ENCODE results near the gene DACT1. TPM values are rescaled to one million over a fixed set of nuclear protein-coding genes. Genes with fewer than 3 reads are reported as not detected.
A peak's percentile ranks its signal among the peaks of the same experiment; 100 is the strongest.

DACT1 gene
- total and polyA plus RNA-seq, 2 donors from 2014 or later: 2.1 to 18.6 TPM

DNA sequence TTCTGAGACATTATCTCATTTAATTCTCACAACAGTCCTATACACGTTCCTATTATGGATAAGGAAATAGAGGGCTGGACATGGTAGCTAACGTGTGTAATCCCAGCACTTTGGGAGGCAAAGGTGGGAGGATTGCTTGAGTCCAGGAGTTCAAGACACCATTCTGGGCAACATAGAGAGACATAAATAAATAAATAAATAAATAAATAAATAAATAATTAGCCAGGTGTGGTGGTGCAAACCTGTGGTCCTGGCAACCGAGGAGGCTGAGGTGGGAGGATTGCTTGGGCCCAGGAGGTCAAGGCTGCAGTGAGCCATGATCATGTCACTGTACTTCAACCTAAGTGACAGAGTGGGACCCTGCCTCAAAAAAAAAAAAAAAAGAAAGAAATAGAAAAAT lies 22.6 kb downstream of the DACT1 start:
- Histone ChIP-seq H3K36me3 (ENCODE audit: control insufficient read depth in 2 of 3, insufficient read depth in 3 of 3, low read length in 3 of 3) (no peaks in the 10 kb centered on the region), H3K9me3 (ENCODE audit: control insufficient read depth in 2 of 3, insufficient read depth in 1 of 3, low read length in 3 of 3) (no peaks in the 10 kb centered on the region), H3K9ac (ENCODE audit: low read length in 3 of 3) (no peak overlapping the region), H3K27ac (ENCODE audit: low read depth in 2 of 2, low read length in 2 of 2) (no peak overlapping the region), H3K4me3 (ENCODE audit: low read length in 3 of 3) (no peak overlapping the region), H3K27me3 (ENCODE audit: control insufficient read depth, insufficient read depth, low read length) (no peaks in the 10 kb centered on the region), H3K4me1 (ENCODE audit: control insufficient read depth in 2 of 3, insufficient read depth in 2 of 3, low read depth in 1 of 3, low read length in 3 of 3) (peaks cover 0 to 3% (median 0%) of the 10 kb centered on the region in 3 donors)
- FAIRE-seq: no peak
- intact Hi-C loops (cut with DNase I): no loop called here
- no peak for DNase-seq
- TF ChIP-seq, protein P1, sequence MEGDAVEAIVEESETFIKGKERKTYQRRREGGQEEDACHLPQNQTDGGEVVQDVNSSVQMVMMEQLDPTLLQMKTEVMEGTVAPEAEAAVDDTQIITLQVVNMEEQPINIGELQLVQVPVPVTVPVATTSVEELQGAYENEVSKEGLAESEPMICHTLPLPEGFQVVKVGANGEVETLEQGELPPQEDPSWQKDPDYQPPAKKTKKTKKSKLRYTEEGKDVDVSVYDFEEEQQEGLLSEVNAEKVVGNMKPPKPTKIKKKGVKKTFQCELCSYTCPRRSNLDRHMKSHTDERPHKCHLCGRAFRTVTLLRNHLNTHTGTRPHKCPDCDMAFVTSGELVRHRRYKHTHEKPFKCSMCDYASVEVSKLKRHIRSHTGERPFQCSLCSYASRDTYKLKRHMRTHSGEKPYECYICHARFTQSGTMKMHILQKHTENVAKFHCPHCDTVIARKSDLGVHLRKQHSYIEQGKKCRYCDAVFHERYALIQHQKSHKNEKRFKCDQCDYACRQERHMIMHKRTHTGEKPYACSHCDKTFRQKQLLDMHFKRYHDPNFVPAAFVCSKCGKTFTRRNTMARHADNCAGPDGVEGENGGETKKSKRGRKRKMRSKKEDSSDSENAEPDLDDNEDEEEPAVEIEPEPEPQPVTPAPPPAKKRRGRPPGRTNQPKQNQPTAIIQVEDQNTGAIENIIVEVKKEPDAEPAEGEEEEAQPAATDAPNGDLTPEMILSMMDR (IDR thresholded peaks at IDR 0.05; ENCODE audit: borderline replicate concordance, extremely low read depth, insufficient read depth): no peak

DNA sequence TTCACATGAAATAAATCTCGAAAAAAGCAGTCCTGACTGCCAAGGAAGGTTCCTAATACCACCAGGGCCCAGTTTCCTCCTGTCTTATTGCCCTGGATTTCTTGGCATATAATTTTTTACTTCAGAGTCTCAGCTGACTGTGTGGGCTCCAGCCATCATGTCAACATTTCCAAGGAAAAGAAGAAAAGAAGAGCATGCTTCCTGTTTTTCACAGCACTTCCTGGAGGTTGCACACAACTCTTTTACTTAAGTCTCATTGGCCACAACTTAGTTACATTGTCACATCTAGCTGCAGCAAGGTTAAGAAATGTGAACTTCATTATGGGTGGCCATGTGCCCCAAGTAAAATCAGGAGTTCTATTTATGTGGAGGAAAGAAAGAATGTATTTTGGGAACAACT lies 24.3 kb downstream of the DACT1 start:
- no peaks in the 10 kb centered on the region for H3K9me3 ChIP-seq (ENCODE audit: control insufficient read depth in 2 of 3, insufficient read depth in 1 of 3, low read length in 3 of 3)
- H3K27ac ChIP-seq (ENCODE audit: low read depth in 2 of 2, low read length in 2 of 2): no peak overlapping the region
- DNase-seq (peak in 1 of 5 donors; percentile 48), FAIRE-seq (no peak)
- no peak overlapping the region for H3K9ac ChIP-seq (ENCODE audit: low read length in 3 of 3)
- no peaks in the 10 kb centered on the region for H3K27me3 ChIP-seq (ENCODE audit: control insufficient read depth, insufficient read depth, low read length)
- H3K36me3 ChIP-seq (ENCODE audit: control insufficient read depth in 2 of 3, insufficient read depth in 3 of 3, low read length in 3 of 3): no peaks in the 10 kb centered on the region
- H3K4me1 ChIP-seq (ENCODE audit: control insufficient read depth in 2 of 3, insufficient read depth in 2 of 3, low read depth in 1 of 3, low read length in 3 of 3): peaks cover 0 to 3% (median 0%) of the 10 kb centered on the region in 3 donors
- intact Hi-C loops (cut with DNase I): no loop called here
- no peak overlapping the region for H3K4me3 ChIP-seq (ENCODE audit: low read length in 3 of 3)
- TF ChIP-seq, protein P1 (IDR thresholded peaks at IDR 0.05; ENCODE audit: borderline replicate concordance, extremely low read depth, insufficient read depth): no peak

DNA sequence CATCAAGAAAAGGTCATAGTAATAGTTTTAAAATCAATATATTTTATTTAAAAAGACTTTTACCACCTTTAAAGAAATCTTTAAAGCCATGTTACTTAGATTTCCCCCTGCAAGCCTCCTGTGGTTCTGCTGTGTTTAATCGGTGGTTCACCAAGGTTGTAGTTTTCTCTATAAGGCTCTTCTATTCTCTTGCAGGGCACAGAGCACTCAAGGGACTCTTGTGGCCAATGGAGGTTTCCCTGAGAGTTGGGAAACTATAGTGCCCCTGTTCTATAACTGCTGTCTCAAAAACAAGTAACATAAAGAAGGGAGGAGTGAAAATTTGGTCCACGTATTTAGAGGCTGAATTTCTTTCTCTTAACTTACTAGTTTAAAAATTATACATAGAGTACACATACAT lies 25.0 kb downstream of the DACT1 start:
- Histone ChIP-seq H3K4me1 (ENCODE audit: control insufficient read depth in 2 of 3, insufficient read depth in 2 of 3, low read depth in 1 of 3, low read length in 3 of 3) (peaks cover 0 to 3% (median 0%) of the 10 kb centered on the region in 3 donors), H3K4me3 (ENCODE audit: low read length in 3 of 3) (no peak overlapping the region), H3K9me3 (ENCODE audit: control insufficient read depth in 2 of 3, insufficient read depth in 1 of 3, low read length in 3 of 3) (no peaks in the 10 kb centered on the region), H3K27me3 (ENCODE audit: control insufficient read depth, insufficient read depth, low read length) (no peaks in the 10 kb centered on the region), H3K27ac (ENCODE audit: low read depth in 2 of 2, low read length in 2 of 2) (no peak overlapping the region), H3K36me3 (ENCODE audit: control insufficient read depth in 2 of 3, insufficient read depth in 3 of 3, low read length in 3 of 3) (no peaks in the 10 kb centered on the region), H3K9ac (ENCODE audit: low read length in 3 of 3) (no peak overlapping the region)
- TF ChIP-seq, protein P1 (IDR thresholded peaks at IDR 0.05; ENCODE audit: borderline replicate concordance, extremely low read depth, insufficient read depth): no peak
- FAIRE-seq (no peak), DNase-seq (no peak)
- intact Hi-C loops (cut with DNase I): no loop called here

DNA sequence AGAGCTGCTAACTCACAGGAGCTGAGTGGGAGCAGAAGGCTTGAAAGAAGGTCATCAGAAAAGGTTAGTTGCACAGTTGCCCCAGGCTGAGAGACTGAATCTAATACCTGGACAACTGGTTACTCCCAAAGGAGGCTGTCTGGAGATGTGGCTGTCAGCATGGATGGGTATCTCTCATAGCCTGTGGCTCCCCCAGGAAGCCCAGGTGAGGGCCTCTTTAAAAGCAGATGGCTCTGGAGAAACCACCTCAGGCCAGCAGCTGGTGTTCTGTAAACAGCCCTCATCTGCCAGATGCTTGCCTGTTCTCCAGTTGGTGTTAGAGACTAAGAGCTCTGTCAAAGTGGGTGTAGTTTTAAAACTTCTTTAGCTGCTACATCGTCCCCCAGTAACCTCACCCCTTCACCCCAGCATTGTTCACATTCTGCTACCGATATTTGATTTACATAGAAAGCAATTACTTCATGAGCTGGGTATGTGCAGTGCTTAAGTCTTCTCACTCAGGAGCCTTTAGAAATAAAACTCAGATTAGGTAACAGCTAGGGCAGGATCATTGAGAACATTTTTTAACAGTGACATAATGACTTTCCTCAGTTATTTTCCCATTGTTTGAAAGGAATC lies 25.8 kb downstream of the DACT1 start:
- no peak overlapping the region for H3K27ac ChIP-seq (ENCODE audit: low read depth in 2 of 2, low read length in 2 of 2)
- no peak for FAIRE-seq
- intact Hi-C loops (cut with DNase I): no loop called here
- H3K36me3 ChIP-seq (ENCODE audit: control insufficient read depth in 2 of 3, insufficient read depth in 3 of 3, low read length in 3 of 3): no peaks in the 10 kb centered on the region
- no peak overlapping the region for H3K4me3 ChIP-seq (ENCODE audit: low read length in 3 of 3)
- H3K27me3 ChIP-seq (ENCODE audit: control insufficient read depth, insufficient read depth, low read length): no peaks in the 10 kb centered on the region
- H3K9ac ChIP-seq (ENCODE audit: low read length in 3 of 3): no peak overlapping the region
- TF ChIP-seq, protein P1 (IDR thresholded peaks at IDR 0.05; ENCODE audit: borderline replicate concordance, extremely low read depth, insufficient read depth): no peak
- peak in 2 of 5 donors; percentile 36 to 66 for DNase-seq
- H3K9me3 ChIP-seq (ENCODE audit: control insufficient read depth in 2 of 3, insufficient read depth in 1 of 3, low read length in 3 of 3): no peaks in the 10 kb centered on the region
- peaks cover 0 to 3% (median 0%) of the 10 kb centered on the region in 3 donors for H3K4me1 ChIP-seq (ENCODE audit: control insufficient read depth in 2 of 3, insufficient read depth in 2 of 3, low read depth in 1 of 3, low read length in 3 of 3)

Data from kidney (tissue), 14 donors.